WI38 (cell line): ENCODE results near the gene ELMO2.

Source experiments
- H3K4me3 ChIP-seq: 2 replicates; pipeline ENCODE4 v1.5.1; 2011; ENCODE audit warnings: low read depth, mild to moderate bottlenecking, control low read depth, low read length
- CTCF ChIP-seq: IDR thresholded peaks from 2 replicates; pipeline ENCODE4 v1.5.1; 2012; ENCODE audit warnings: low read depth, mild to moderate bottlenecking, control low read depth, low read length

Gene ELMO2

GRCh38 chr20:46367234-46367633 is 39.2 kb downstream of the ELMO2 start:
- no peak for TF ChIP-seq CTCF

GRCh38 chr20:46366826-46367225 is 39.6 kb downstream of the ELMO2 start:
- no peak overlapping the region for H3K4me3 ChIP-seq
- TF ChIP-seq CTCF: no peak

More at GRCh38 chr20:46367234-46367633, 39.2 kb downstream of the ELMO2 start:
- H3K4me3 ChIP-seq: no peak overlapping the region

- no peak overlapping the region for H3K4me3 ChIP-seq
- TF ChIP-seq CTCF: no peak
Observed at GRCh38 chr20:46365487-46366220, 40.8 kb downstream of the ELMO2 start.

- TF ChIP-seq CTCF: no peak
- H3K4me3 ChIP-seq: peak overlapping the region; percentile 90
Observed at GRCh38 chr20:46364670-46365486, 41.5 kb downstream of the ELMO2 start.

GRCh38 chr20:46363874-46364669 is 42.3 kb downstream of the ELMO2 start:
- peak overlapping the region; percentile 90 for H3K4me3 ChIP-seq
- no peak for TF ChIP-seq CTCF

DNA sequence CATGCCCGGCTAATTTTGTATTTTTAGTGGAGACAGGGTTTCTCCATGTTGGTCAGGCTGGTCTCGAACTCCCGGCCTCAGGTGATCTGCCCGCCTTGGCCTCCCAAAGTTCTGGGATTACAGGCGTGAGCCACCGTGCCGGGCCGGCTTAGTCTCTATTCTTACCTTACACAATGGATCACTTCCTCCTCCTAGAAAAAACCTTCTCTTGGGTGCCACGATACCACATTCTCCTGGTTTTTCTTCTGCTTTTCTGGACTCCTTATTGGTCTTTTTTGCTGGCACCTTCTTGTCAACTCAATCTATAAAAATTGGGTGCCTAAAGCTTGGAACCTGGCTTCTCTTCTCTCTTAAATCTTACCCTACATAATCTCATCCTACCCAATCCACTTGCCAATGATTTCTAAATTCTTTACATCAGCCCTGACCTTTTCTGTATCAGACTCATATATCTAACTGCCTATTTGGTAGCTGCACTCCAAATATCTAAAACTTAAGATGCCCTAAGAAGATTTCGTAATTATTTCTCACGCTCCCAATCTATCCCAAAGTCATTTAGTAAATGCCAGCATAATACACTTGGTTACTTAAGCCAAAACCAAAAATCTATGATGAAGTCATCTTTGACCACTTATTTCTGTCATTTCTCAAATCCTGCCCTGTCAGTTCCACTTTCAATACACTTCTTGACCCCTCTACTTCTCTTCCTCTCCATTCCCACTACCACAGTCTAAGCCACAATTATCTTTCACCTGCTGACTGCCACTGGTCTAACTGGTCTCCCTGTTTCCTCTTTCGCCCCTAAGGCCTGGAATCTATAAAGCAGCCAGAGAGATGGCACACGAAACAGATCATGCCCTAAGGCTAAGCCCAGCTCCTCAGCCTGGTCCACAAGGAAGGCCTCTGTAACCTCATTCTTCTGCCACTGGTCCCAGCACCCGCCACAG is 43.2 kb downstream of the ELMO2 start:
- peak overlapping the region; percentile 90 for H3K4me3 ChIP-seq
- no peak for TF ChIP-seq CTCF
